CD14-positive monocyte (primary cell): ENCODE results near the gene FHOD3. TPM values are rescaled to one million over a fixed set of nuclear protein-coding genes. Genes with fewer than 3 reads are reported as not detected.

Experiments
- DNase-seq, 3 donors: peaks; one replicate each; pipeline ENCODE4 v3.0.0-alpha.2; 2011 to 2022
- H2AFZ ChIP-seq: 2 replicates; pipeline ENCODE4 v1.6.0; 2012; ENCODE audit warnings: mild to moderate bottlenecking, low read depth, low read length, inconsistent platforms; ENCODE audit not compliant: insufficient read depth, poor library complexity, severe bottlenecking
- H3K27ac ChIP-seq, 2 donors: 1 replicate in 1 of 2; 2 replicates in 1 of 2; pipeline ENCODE4 v1.5.1; 2012 to 2013; ENCODE audit warnings: low read length in 2 of 2, control low read depth in 1 of 2, inconsistent platforms in 1 of 2, low read depth in 1 of 2, mild to moderate bottlenecking in 1 of 2
- H3K27me3 ChIP-seq, 2 donors: one replicate each; pipeline versions ENCODE4 v1.6.0 to v1.6.1; 2011 to 2013; ENCODE audit warnings: low read length in 2 of 2; ENCODE audit not compliant: control insufficient read depth in 2 of 2, insufficient read depth in 2 of 2
- H3K36me3 ChIP-seq, 2 donors: replicated peaks in 1 of 2; 1 replicate in 1 of 2; 2 replicates in 1 of 2; pipeline versions ENCODE4 v1.5.1 to v1.6.1; 2012 to 2013; ENCODE audit warnings: low read length in 2 of 2, control low read depth in 1 of 2, inconsistent platforms in 1 of 2, mild to moderate bottlenecking in 1 of 2; ENCODE audit not compliant: insufficient read depth in 2 of 2, control insufficient read depth in 1 of 2
- H3K4me1 ChIP-seq, 2 donors: 1 replicate in 1 of 2; 2 replicates in 1 of 2; pipeline versions ENCODE4 v1.5.1 to v1.6.1; 2012 to 2013; ENCODE audit warnings: low read length in 2 of 2, control low read depth in 1 of 2, inconsistent platforms in 1 of 2, mild to moderate bottlenecking in 1 of 2, moderate library complexity in 1 of 2; ENCODE audit not compliant: insufficient read depth in 2 of 2, control insufficient read depth in 1 of 2
- H3K4me2 ChIP-seq: replicated peaks from 2 replicates; pipeline ENCODE3; 2012; ENCODE audit warnings: low read length, moderate library complexity, mild to moderate bottlenecking; ENCODE audit not compliant: poor library complexity, severe bottlenecking; ENCODE audit errors: extremely low read depth
- H3K4me3 ChIP-seq, 3 experiments: fragments of 200-600 bp in 1 of 3; sonication (generic) in 1 of 3; replicated peaks in 1 of 3; 1 replicate in 2 of 3; 2 replicates in 1 of 3; pipeline ENCODE4 v1.5.1; 2011 to 2013; ENCODE audit warnings: low read length in 3 of 3, mild to moderate bottlenecking in 3 of 3, control low read depth in 2 of 3, low read depth in 2 of 3, inconsistent platforms in 1 of 3, moderate library complexity in 1 of 3
- H3K79me2 ChIP-seq: 2 replicates; pipeline ENCODE4 v1.6.0; 2012; ENCODE audit warnings: mild to moderate bottlenecking, control low read depth, inconsistent platforms, low read length, moderate library complexity; ENCODE audit not compliant: insufficient read depth
- H3K9ac ChIP-seq: 2 replicates; pipeline ENCODE4 v1.6.0; 2017; ENCODE audit warnings: low read length, mild to moderate bottlenecking; ENCODE audit not compliant: insufficient read depth, poor library complexity, severe bottlenecking
- H3K9me3 ChIP-seq, 2 donors: replicated peaks in 1 of 2; 1 replicate in 1 of 2; 2 replicates in 1 of 2; pipeline versions ENCODE4 v1.5.1 to v1.6.1; 2012 to 2013; ENCODE audit warnings: low read length in 2 of 2, control low read depth in 1 of 2; ENCODE audit not compliant: control insufficient read depth in 1 of 2, insufficient read depth in 1 of 2
- H4K20me1 ChIP-seq: 2 replicates; pipeline ENCODE4 v1.6.0; 2012; ENCODE audit warnings: mild to moderate bottlenecking, low read length, control low read depth, moderate library complexity; ENCODE audit not compliant: insufficient read depth
- H3K27ac Mint-ChIP-seq, 7 donors: one replicate each; pipeline ENCODE4 v1.8.0; 2020; ENCODE audit warnings: mild to moderate bottlenecking in 7 of 7, mixed read lengths in 7 of 7, moderate library complexity in 6 of 7, inconsistent platforms in 2 of 7
- H3K27me3 Mint-ChIP-seq, 3 donors: one replicate each; pipeline ENCODE4 v1.8.0; 2021 to 2022; ENCODE audit warnings: low read depth in 3 of 3, mild to moderate bottlenecking in 3 of 3, mixed read lengths in 3 of 3, moderate library complexity in 3 of 3, inconsistent platforms in 1 of 3
- H3K36me3 Mint-ChIP-seq, 2 donors: one replicate each; pipeline ENCODE4 v1.8.0; 2020; ENCODE audit warnings: mixed read lengths in 2 of 2, inconsistent platforms in 1 of 2, mild to moderate bottlenecking in 1 of 2
- H3K4me1 Mint-ChIP-seq: one replicate; pipeline ENCODE4 v1.8.0; 2020; ENCODE audit warnings: mild to moderate bottlenecking, mixed read lengths
- H3K4me3 Mint-ChIP-seq, 2 donors: one replicate each; pipeline ENCODE4 v1.8.0; 2020; ENCODE audit warnings: mild to moderate bottlenecking in 2 of 2, mixed read lengths in 2 of 2, moderate library complexity in 1 of 2
- H3K9me3 Mint-ChIP-seq, 7 donors: one replicate each; pipeline ENCODE4 v1.8.0; 2020 to 2022; ENCODE audit warnings: mixed read lengths in 7 of 7, mild to moderate bottlenecking in 6 of 7, moderate library complexity in 6 of 7, inconsistent platforms in 2 of 7
- CTCF ChIP-seq: fragments of 200-600 bp; IDR thresholded peaks from one replicate; pipeline ENCODE4 v1.8.0; 2022; ENCODE audit warnings: antibody characterized with exemption, mild to moderate bottlenecking
- WGBS: methylation state at CpG from one replicate; pipeline ENCODE4 v1.1.5; 2013; ENCODE audit warnings: missing lambda C conversion rate; ENCODE audit not compliant: insufficient coverage; 5-methylcytosine and 5-hydroxymethylcytosine counted together
- intact Hi-C, 2 donors: fragments of 100-400 bp; cut with micrococcal nuclease; formaldehyde crosslinking; loops; one replicate each; pipeline versions ENCODE4 v1.15.0 to v1.15.1; 2023
- polyA plus RNA-seq, 3 donors: library from polyadenylated mRNA; depleted of rRNA in 1 of 3; unstranded in 2 of 3; stranded (reverse) in 1 of 3; fragments of 300-500 nt in 2 of 3; fragments of >200 nt in 1 of 3; fragmentation: Illumina TruSeq in 2 of 3; gene quantifications; 1 replicate in 2 of 3; 2 replicates in 1 of 3; pipeline ENCODE4 v1.2.3, GENCODE V29; 2012 to 2021

The FHOD3 gene
- polyA plus RNA-seq, 3 donors = not detected

- Mint-ChIP-seq H3K27ac (no peak overlapping the region), H3K36me3 (no peaks in the 10 kb centered on the region), H3K4me3 (no peak overlapping the region), H3K9me3 (peaks cover 8 to 18% (median 12%) of the 10 kb centered on the region in 7 donors), H3K4me1 (no peaks in the 10 kb centered on the region), H3K27me3 (peaks cover 0 to 2% (median 0%) of the 10 kb centered on the region in 3 donors)
- Histone ChIP-seq H2AFZ (no peak overlapping the region), H4K20me1 (no peaks in the 10 kb centered on the region), H3K4me3 (no peak overlapping the region), H3K27me3 (no peaks in the 10 kb centered on the region), H3K9me3 (peaks cover 17 to 18% of the 10 kb centered on the region in 2 donors), H3K4me2 (no peak overlapping the region), H3K27ac (no peak overlapping the region), H3K79me2 (no peaks in the 10 kb centered on the region), H3K36me3 (no peaks in the 10 kb centered on the region), H3K4me1 (no peaks in the 10 kb centered on the region), H3K9ac (no peak overlapping the region)
- intact Hi-C loops = no loop called here
- 88% methylated on average over 1 of the region's 4 CpGs for WGBS
- DNase-seq = no peak
- no peak for TF ChIP-seq CTCF
These were observed 437.1 kb downstream of the FHOD3 start for GRCh38 chr18:36734596-36734995.

- Mint-ChIP-seq H3K4me1 (no peaks in the 10 kb centered on the region), H3K4me3 (no peak overlapping the region), H3K27ac (no peak overlapping the region), H3K36me3 (no peaks in the 10 kb centered on the region), H3K9me3 (peaks cover 7 to 18% (median 12%) of the 10 kb centered on the region in 7 donors), H3K27me3 (peaks cover 0 to 2% (median 2%) of the 10 kb centered on the region in 3 donors)
- H3K4me3 ChIP-seq = no peak overlapping the region
- no peak for TF ChIP-seq CTCF
- H4K20me1 ChIP-seq = no peaks in the 10 kb centered on the region
- DNase-seq = no peak
- 100% methylated on average over 1 of the region's 2 CpGs for WGBS
- H3K79me2 ChIP-seq = no peaks in the 10 kb centered on the region
- H3K27me3 ChIP-seq = no peaks in the 10 kb centered on the region
- no peaks in the 10 kb centered on the region for H3K36me3 ChIP-seq
- intact Hi-C loops = no loop called here
- H3K27ac ChIP-seq = no peak overlapping the region
- H3K4me2 ChIP-seq = no peak overlapping the region
- no peak overlapping the region for H2AFZ ChIP-seq
- no peaks in the 10 kb centered on the region for H3K4me1 ChIP-seq
- H3K9me3 ChIP-seq = peaks cover 17 to 18% of the 10 kb centered on the region in 2 donors
- no peak overlapping the region for H3K9ac ChIP-seq
These were observed 437.6 kb downstream of the FHOD3 start for GRCh38 chr18:36735130-36735529.
